Stomach (tissue), 9 donors: Measurements from ENCODE around the gene PDLIM3. TPM values are rescaled to one million over a fixed set of nuclear protein-coding genes. Genes with fewer than 3 reads are reported as not detected.

Source experiments
- DNase-seq, 2 donors: peaks; one replicate each; pipeline versions ENCODE4 v3.0.0 to v3.0.0-alpha.2; 2013 to 2019
- H3K27ac ChIP-seq, 5 donors: fragments of 200-600 bp in 4 of 5; sonication (generic) in 4 of 5; one replicate each; pipeline ENCODE4 v1.5.1; 2013 to 2019; ENCODE audit warnings: mild to moderate bottlenecking in 1 of 5, moderate library complexity in 1 of 5
- H3K27me3 ChIP-seq, 3 donors: fragments of 200-600 bp; sonication (generic); one replicate each; pipeline ENCODE4 v1.5.1; 2017 to 2019; ENCODE audit warnings: mixed run types in 1 of 3
- H3K36me3 ChIP-seq, 4 donors: fragments of 200-600 bp; sonication (generic); 1 replicate in 3 of 4; 2 replicates in 1 of 4; pipeline ENCODE4 v1.5.1; 2016 to 2019
- H3K4me1 ChIP-seq, 4 donors: fragments of 200-600 bp; sonication (generic); one replicate each; pipeline ENCODE4 v1.5.1; 2016 to 2019
- H3K4me3 ChIP-seq, 4 donors: fragments of 200-600 bp; sonication (generic) in 3 of 4; one replicate each; pipeline ENCODE4 v1.5.1; 2016 to 2019; ENCODE audit warnings: mild to moderate bottlenecking in 1 of 4
- H3K9me3 ChIP-seq, 4 donors: fragments of 200-600 bp; sonication (generic); one replicate each; pipeline ENCODE4 v1.5.1; 2016 to 2019
- CTCF ChIP-seq, 7 experiments: fragments of 450-650 bp in 4 of 7; fragments of 200-600 bp in 3 of 7; sonication (generic) in 3 of 7; IDR thresholded peaks; one replicate each; pipeline ENCODE4 v1.5.1; 2016 to 2019; ENCODE audit warnings: antibody characterized with exemption in 7 of 7, control low read depth in 2 of 7, mild to moderate bottlenecking in 1 of 7
- EP300 ChIP-seq: sonication (generic); formaldehyde crosslinking; IDR thresholded peaks from one replicate; pipeline ENCODE4 v1.6.1; 2017; ENCODE audit warnings: antibody characterized with exemption
- POLR2A ChIP-seq, 4 donors: fragments of 450-650 bp; IDR thresholded peaks; one replicate each; pipeline ENCODE4 v1.6.1; 2016; ENCODE audit warnings: antibody characterized with exemption in 4 of 4, control low read depth in 2 of 4, mild to moderate bottlenecking in 1 of 4, moderate library complexity in 1 of 4
- POLR2AphosphoS5 ChIP-seq, 3 donors: sonication (generic); formaldehyde crosslinking; IDR thresholded peaks; one replicate each; pipeline ENCODE4 v1.6.1; 2016; ENCODE audit warnings: antibody characterized with exemption in 3 of 3
- WGBS, 5 donors: extraction: QIAGEN DNeasy Blood & Tissue Kit in 3 of 5; methylation state at CpG; one replicate each; pipeline versions ENCODE4 v1.1.5 to v1.1.7; 2013 to 2018; 5-methylcytosine and 5-hydroxymethylcytosine counted together
- intact Hi-C: fragments of 100-400 bp; cut with DNase I; formaldehyde crosslinking; loops from one replicate; pipeline ENCODE4 v1.15.1; 2023; ENCODE audit warnings: low total_unique reads
- polyA plus RNA-seq, 3 donors: library from polyadenylated mRNA; stranded (reverse); fragments of 200-250 nt; gene quantifications; one replicate each; pipeline ENCODE4 v1.2.3, GENCODE V29; 2013
- total RNA-seq, 5 donors: library from RNA; depleted of rRNA; stranded (reverse); fragments of >200 nt; gene quantifications; one replicate each; pipeline versions ENCODE4 v1.1.0 to v1.2.3, GENCODE V29; 2014 to 2016
- donor health status: healthy with polysubstance abuse.
- donor health status: Bipolar disorder and iron deficiency.
- donor health status: healthy.

Gene PDLIM3
- total and polyA plus RNA-seq, 8 donors: 73.9 to 755 (median 108) TPM

- H3K27me3 ChIP-seq: no peaks in the 10 kb centered on the region
- no peak for DNase-seq
- H3K36me3 ChIP-seq: peaks cover 5 to 27% (median 11%) of the 10 kb centered on the region in 4 donors
- TF ChIP-seq POLR2A (IDR thresholded peaks at IDR 0.05): no peak
- TF ChIP-seq CTCF (IDR thresholded peaks at IDR 0.05): no peak
- no peak for TF ChIP-seq EP300
- TF ChIP-seq POLR2AphosphoS5 (IDR thresholded peaks at IDR 0.05): no peak
- no peak overlapping the region for H3K4me3 ChIP-seq
- H3K27ac ChIP-seq: peak overlapping the region in 2 of 5 donors; percentile 34 to 36
- peaks cover 0 to 14% (median 5%) of the 10 kb centered on the region in 4 donors for H3K4me1 ChIP-seq
- peaks cover 0 to 7% (median 2%) of the 10 kb centered on the region in 4 donors for H3K9me3 ChIP-seq
- 86 to 97% (median 91%) methylated on average over 8 to 9 of the region's 9 CpGs for WGBS, 5 donors
- intact Hi-C loops: no loop called here
These were observed 35.3 kb downstream of the PDLIM3 start for GRCh38 chr4:185500035-185500434.

GRCh38 chr4:185488650-185489049 is 46.7 kb downstream of the PDLIM3 start:
- H3K27ac ChIP-seq: no peak overlapping the region
- H3K36me3 ChIP-seq: no peaks in the 10 kb centered on the region
- no peaks in the 10 kb centered on the region for H3K4me1 ChIP-seq
- WGBS, 5 donors: 76 to 93% (median 91%) methylated on average over 2 of the region's 2 CpGs
- no peak for DNase-seq
- peaks cover 0 to 10% (median 7%) of the 10 kb centered on the region in 4 donors for H3K9me3 ChIP-seq
- TF ChIP-seq POLR2A (IDR thresholded peaks at IDR 0.05) (no peak), EP300 (no peak), CTCF (IDR thresholded peaks at IDR 0.05) (no peak), POLR2AphosphoS5 (IDR thresholded peaks at IDR 0.05) (no peak)
- no peak overlapping the region for H3K4me3 ChIP-seq
- H3K27me3 ChIP-seq: no peaks in the 10 kb centered on the region
- intact Hi-C loops: no loop called here

GRCh38 chr4:185481401-185481800 is 53.9 kb downstream of the PDLIM3 start:
- intact Hi-C loops: no loop called here
- TF ChIP-seq POLR2A (IDR thresholded peaks at IDR 0.05): no peak
- TF ChIP-seq CTCF (IDR thresholded peaks at IDR 0.05): no peak
- no peak for TF ChIP-seq EP300
- no peak for TF ChIP-seq POLR2AphosphoS5 (IDR thresholded peaks at IDR 0.05)
- Histone ChIP-seq H3K27ac (no peak overlapping the region), H3K4me1 (no peaks in the 10 kb centered on the region), H3K27me3 (no peaks in the 10 kb centered on the region), H3K9me3 (no peaks in the 10 kb centered on the region), H3K36me3 (no peaks in the 10 kb centered on the region), H3K4me3 (no peak overlapping the region)
- whole genome bisulfite sequencing, 5 donors: 84 to 95% (median 89%) methylated on average over 2 of the region's 2 CpGs
- DNase-seq: no peak

- WGBS, 5 donors: 68 to 76% (median 74%) methylated on average over 15 of the region's 15 CpGs
- Histone ChIP-seq H3K4me1 (no peaks in the 10 kb centered on the region), H3K4me3 (no peak overlapping the region), H3K36me3 (no peaks in the 10 kb centered on the region), H3K27me3 (no peaks in the 10 kb centered on the region), H3K9me3 (no peaks in the 10 kb centered on the region), H3K27ac (peak overlapping the region in 1 of 5 donors; percentile 1)
- intact Hi-C loops: no loop called here
- TF ChIP-seq EP300: no peak
- no peak for TF ChIP-seq POLR2A (IDR thresholded peaks at IDR 0.05)
- no peak for TF ChIP-seq CTCF (IDR thresholded peaks at IDR 0.05)
- TF ChIP-seq POLR2AphosphoS5 (IDR thresholded peaks at IDR 0.05): no peak
- no peak for DNase-seq
These were observed 55.1 kb downstream of the PDLIM3 start for GRCh38 chr4:185480016-185480732.
